HepG2 (cell line): ENCODE results near the gene TRIM31. TPM values are rescaled to one million over a fixed set of nuclear protein-coding genes. Genes with fewer than 3 reads are reported as not detected.
A peak's percentile ranks its signal among the peaks of the same experiment; 100 is the strongest.

Experiments used
- ATAD3A ChIP-seq: sonication (generic); formaldehyde crosslinking; IDR thresholded peaks from 2 replicates; pipeline ENCODE4 v1.4.0; 2020; ENCODE audit warnings: missing genetic modification reagents
- PHF21A ChIP-seq: sonication (generic); formaldehyde crosslinking; IDR thresholded peaks from 2 replicates; pipeline ENCODE4 v1.5.0; 2020; ENCODE audit warnings: mild to moderate bottlenecking, missing genetic modification reagents
- PHF5A ChIP-seq: IDR thresholded peaks from one replicate; pipeline ENCODE4 v1.6.1; 2018; ENCODE audit warnings: low read depth, missing genetic modification reagents; ENCODE audit not compliant: unreplicated experiment
- SMARCE1 ChIP-seq: fragments of 450-650 bp; IDR thresholded peaks from 2 replicates; pipeline ENCODE4 v1.6.1; 2017; ENCODE audit warnings: borderline replicate concordance
- TAF1 ChIP-seq: sonication (generic); formaldehyde crosslinking; IDR thresholded peaks from 2 replicates; pipeline ENCODE4 v1.4.0; 2020; ENCODE audit warnings: missing genetic modification reagents
- TAF15 ChIP-seq: fragments of 200-400 bp; formaldehyde crosslinking; IDR thresholded peaks from one replicate; pipeline ENCODE4 v1.6.1; 2018; ENCODE audit warnings: mild to moderate bottlenecking, low read depth, low read length; ENCODE audit not compliant: poor library complexity, severe bottlenecking
- TMF1 ChIP-seq: sonication (generic); formaldehyde crosslinking; IDR thresholded peaks from 2 replicates; pipeline ENCODE4 v1.8.1; 2022; ENCODE audit warnings: low read depth, missing genetic modification reagents
- YY1 ChIP-seq: IDR thresholded peaks from 2 replicates; pipeline ENCODE4 v1.6.1; 2011; ENCODE audit warnings: low read length, low read depth, moderate library complexity, mild to moderate bottlenecking; ENCODE audit not compliant: insufficient read depth, insufficient replicate concordance
- ZNF34 ChIP-seq: sonication (generic); formaldehyde crosslinking; IDR thresholded peaks from 2 replicates; pipeline ENCODE4 v1.4.0; 2020; ENCODE audit warnings: mild to moderate bottlenecking, missing genetic modification reagents, borderline replicate concordance
- ZNF616 ChIP-seq: sonication (generic); formaldehyde crosslinking; IDR thresholded peaks from 2 replicates; pipeline ENCODE4 v1.5.0; 2020; ENCODE audit warnings: low read depth, mild to moderate bottlenecking, missing genetic modification reagents
- polyA plus RNA-seq, 8 experiments: library from polyadenylated mRNA; depleted of rRNA in 3 of 8; stranded (reverse) in 7 of 8; unstranded in 1 of 8; fragments of >200 nt; fragmentation: Illumina TruSeq in 4 of 8; extraction: Trizol in 4 of 8; gene quantifications; 2 replicates each; pipeline versions ENCODE4 v1.2.1 to v1.2.3, GENCODE V29; 2011 to 2016; ENCODE audit warnings: low read depth in 4 of 8, missing spikeins in 1 of 8, mixed read lengths in 1 of 8; ENCODE audit not compliant: insufficient read depth in 1 of 8
- total RNA-seq, 5 experiments: library from RNA; depleted of rRNA; stranded (reverse); fragments of >200 nt; fragmentation: Illumina TruSeq; extraction: Trizol; gene quantifications; 2 replicates each; pipeline ENCODE4 v1.2.3, GENCODE V29; 2016; ENCODE audit warnings: low read depth in 1 of 5
- TF ChIP-seq, protein P1 (sequence below): sonication (generic); formaldehyde crosslinking; IDR thresholded peaks from 2 replicates; pipeline ENCODE4 v1.5.0; 2020; ENCODE audit warnings: mild to moderate bottlenecking, missing genetic modification reagents, borderline replicate concordance
- TF ChIP-seq, protein P2 (sequence below): sonication (generic); formaldehyde crosslinking; IDR thresholded peaks from 2 replicates; pipeline ENCODE4 v1.8.0; 2022; ENCODE audit warnings: mild to moderate bottlenecking, missing genetic modification reagents; ENCODE audit not compliant: insufficient replicate concordance
- TF ChIP-seq, protein P3 (sequence below): sonication (generic); formaldehyde crosslinking; IDR thresholded peaks from 2 replicates; pipeline ENCODE4 v1.4.0; 2020; ENCODE audit warnings: missing genetic modification reagents, mild to moderate bottlenecking, borderline replicate concordance
- TF ChIP-seq, protein P4 (sequence below): sonication (generic); formaldehyde crosslinking; IDR thresholded peaks from 2 replicates; pipeline ENCODE4 v1.4.0; 2020; ENCODE audit warnings: missing genetic modification reagents
- TF ChIP-seq, protein P5 (sequence below): sonication (generic); formaldehyde crosslinking; IDR thresholded peaks from 2 replicates; pipeline ENCODE4 v1.9.0; 2021; ENCODE audit warnings: missing genetic modification reagents, borderline replicate concordance

TRIM31 gene
- total and polyA plus RNA-seq, 2 of the 13 experiments (the other 11 are each of a cell fraction or from before 2014, with no cell fraction given), result 0.13 to 0.51 TPM

DNA sequence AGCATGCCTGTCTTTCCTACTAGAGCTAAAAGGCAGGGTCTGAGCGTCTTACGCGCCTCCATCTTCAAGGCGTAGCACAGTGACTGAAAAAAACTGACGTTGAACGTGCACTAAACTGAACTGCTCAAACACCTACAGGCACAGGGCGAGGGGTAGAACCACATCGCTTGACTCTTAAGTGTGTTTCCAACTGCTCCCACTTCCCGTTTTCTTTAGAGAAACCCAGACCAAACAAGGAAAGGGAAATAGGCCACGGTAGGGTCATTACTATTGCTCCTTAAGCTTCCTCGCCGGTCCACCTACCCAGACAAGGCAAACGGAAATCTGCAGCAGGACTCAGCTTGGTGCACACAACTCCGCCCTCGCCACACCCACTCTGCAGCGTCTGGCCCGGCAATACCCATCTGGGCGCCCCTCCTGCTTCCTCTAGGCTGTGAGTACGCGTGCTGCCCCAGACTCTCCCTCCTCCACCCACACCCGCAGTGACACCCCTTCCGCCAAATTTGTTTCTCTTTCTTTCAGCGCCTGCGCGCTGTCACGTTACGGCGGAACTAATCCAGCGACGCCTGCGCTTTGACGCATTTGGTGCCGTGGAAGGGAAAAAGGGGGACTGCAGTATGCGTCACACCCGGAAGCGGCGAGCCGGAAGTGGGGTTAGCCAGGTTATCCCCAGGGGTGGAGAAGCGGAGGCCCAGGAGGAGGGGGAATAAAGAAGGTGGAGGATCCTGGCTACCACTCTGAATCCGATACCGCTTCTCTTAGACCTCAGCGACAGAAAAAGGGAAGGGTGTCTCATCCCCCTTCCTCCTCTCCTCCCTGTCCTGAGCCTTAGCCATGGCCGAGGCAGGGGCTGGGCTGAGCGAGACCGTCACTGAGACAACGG is 46.1 kb downstream of the TRIM31 start, which contains the start of gene PPP1R11 (continued):
- TF ChIP-seq, protein P1, sequence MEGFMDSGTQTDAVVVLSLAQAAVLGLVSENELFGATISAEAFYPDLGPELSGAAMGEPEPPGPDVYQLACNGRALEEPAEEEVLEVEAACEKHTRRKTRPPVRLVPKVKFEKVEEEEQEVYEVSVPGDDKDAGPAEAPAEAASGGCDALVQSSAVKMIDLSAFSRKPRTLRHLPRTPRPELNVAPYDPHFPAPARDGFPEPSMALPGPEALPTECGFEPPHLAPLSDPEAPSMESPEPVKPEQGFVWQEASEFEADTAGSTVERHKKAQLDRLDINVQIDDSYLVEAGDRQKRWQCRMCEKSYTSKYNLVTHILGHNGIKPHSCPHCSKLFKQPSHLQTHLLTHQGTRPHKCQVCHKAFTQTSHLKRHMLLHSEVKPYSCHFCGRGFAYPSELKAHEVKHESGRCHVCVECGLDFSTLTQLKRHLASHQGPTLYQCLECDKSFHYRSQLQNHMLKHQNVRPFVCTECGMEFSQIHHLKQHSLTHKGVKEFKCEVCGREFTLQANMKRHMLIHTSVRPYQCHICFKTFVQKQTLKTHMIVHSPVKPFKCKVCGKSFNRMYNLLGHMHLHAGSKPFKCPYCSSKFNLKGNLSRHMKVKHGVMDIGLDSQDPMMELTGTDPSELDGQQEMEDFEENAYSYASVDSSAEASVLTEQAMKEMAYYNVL (CRISPR knock-in tag), result no peak
- TF ChIP-seq PHF5A (CRISPR knock-in tag) (peak; percentile 98), PHF21A (peak; percentile 90), ATAD3A (CRISPR knock-in tag) (no peak), YY1 (peak; percentile 67), ZNF34 (CRISPR knock-in tag) (no peak), ZNF616 (CRISPR knock-in tag) (no peak), TAF1 (peak; percentile 78; the same call in 1 of the 2 replicates), TMF1 (peak; percentile 95), SMARCE1 (no peak), TAF15 (peak; percentile 61)
- TF ChIP-seq, protein P2, sequence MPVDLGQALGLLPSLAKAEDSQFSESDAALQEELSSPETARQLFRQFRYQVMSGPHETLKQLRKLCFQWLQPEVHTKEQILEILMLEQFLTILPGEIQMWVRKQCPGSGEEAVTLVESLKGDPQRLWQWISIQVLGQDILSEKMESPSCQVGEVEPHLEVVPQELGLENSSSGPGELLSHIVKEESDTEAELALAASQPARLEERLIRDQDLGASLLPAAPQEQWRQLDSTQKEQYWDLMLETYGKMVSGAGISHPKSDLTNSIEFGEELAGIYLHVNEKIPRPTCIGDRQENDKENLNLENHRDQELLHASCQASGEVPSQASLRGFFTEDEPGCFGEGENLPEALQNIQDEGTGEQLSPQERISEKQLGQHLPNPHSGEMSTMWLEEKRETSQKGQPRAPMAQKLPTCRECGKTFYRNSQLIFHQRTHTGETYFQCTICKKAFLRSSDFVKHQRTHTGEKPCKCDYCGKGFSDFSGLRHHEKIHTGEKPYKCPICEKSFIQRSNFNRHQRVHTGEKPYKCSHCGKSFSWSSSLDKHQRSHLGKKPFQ (CRISPR knock-in tag), result no peak
- TF ChIP-seq, protein P3, sequence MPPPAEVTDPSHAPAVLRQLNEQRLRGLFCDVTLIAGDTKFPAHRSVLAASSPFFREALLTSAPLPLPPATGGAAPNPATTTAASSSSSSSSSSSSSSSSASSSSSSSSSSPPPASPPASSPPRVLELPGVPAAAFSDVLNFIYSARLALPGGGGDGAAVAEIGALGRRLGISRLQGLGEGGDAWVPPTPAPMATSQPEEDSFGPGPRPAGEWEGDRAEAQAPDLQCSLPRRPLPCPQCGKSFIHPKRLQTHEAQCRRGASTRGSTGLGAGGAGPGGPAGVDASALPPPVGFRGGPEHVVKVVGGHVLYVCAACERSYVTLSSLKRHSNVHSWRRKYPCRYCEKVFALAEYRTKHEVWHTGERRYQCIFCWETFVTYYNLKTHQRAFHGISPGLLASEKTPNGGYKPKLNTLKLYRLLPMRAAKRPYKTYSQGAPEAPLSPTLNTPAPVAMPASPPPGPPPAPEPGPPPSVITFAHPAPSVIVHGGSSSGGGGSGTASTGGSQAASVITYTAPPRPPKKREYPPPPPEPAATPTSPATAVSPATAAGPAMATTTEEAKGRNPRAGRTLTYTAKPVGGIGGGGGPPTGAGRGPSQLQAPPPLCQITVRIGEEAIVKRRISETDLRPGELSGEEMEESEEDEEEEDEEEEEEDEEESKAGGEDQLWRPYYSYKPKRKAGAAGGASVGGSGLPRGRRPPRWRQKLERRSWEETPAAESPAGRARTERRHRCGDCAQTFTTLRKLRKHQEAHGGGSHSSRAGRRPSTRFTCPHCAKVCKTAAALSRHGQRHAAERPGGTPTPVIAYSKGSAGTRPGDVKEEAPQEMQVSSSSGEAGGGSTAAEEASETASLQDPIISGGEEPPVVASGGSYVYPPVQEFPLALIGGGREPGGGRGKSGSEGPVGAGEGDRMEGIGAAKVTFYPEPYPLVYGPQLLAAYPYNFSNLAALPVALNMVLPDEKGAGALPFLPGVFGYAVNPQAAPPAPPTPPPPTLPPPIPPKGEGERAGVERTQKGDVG (CRISPR knock-in tag), result peak; percentile 69; the same call in 1 of the 2 replicates
- TF ChIP-seq, protein P4, sequence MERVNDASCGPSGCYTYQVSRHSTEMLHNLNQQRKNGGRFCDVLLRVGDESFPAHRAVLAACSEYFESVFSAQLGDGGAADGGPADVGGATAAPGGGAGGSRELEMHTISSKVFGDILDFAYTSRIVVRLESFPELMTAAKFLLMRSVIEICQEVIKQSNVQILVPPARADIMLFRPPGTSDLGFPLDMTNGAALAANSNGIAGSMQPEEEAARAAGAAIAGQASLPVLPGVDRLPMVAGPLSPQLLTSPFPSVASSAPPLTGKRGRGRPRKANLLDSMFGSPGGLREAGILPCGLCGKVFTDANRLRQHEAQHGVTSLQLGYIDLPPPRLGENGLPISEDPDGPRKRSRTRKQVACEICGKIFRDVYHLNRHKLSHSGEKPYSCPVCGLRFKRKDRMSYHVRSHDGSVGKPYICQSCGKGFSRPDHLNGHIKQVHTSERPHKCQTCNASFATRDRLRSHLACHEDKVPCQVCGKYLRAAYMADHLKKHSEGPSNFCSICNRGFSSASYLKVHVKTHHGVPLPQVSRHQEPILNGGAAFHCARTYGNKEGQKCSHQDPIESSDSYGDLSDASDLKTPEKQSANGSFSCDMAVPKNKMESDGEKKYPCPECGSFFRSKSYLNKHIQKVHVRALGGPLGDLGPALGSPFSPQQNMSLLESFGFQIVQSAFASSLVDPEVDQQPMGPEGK (CRISPR knock-in tag), result peak; percentile 83
- TF ChIP-seq, protein P5, sequence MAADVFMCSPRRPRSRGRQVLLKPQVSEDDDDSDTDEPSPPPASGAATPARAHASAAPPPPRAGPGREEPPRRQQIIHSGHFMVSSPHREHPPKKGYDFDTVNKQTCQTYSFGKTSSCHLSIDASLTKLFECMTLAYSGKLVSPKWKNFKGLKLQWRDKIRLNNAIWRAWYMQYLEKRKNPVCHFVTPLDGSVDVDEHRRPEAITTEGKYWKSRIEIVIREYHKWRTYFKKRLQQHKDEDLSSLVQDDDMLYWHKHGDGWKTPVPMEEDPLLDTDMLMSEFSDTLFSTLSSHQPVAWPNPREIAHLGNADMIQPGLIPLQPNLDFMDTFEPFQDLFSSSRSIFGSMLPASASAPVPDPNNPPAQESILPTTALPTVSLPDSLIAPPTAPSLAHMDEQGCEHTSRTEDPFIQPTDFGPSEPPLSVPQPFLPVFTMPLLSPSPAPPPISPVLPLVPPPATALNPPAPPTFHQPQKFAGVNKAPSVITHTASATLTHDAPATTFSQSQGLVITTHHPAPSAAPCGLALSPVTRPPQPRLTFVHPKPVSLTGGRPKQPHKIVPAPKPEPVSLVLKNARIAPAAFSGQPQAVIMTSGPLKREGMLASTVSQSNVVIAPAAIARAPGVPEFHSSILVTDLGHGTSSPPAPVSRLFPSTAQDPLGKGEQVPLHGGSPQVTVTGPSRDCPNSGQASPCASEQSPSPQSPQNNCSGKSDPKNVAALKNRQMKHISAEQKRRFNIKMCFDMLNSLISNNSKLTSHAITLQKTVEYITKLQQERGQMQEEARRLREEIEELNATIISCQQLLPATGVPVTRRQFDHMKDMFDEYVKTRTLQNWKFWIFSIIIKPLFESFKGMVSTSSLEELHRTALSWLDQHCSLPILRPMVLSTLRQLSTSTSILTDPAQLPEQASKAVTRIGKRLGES (CRISPR knock-in tag), result no peak
